ENCODE data around the gene KRT6A.

DNA sequence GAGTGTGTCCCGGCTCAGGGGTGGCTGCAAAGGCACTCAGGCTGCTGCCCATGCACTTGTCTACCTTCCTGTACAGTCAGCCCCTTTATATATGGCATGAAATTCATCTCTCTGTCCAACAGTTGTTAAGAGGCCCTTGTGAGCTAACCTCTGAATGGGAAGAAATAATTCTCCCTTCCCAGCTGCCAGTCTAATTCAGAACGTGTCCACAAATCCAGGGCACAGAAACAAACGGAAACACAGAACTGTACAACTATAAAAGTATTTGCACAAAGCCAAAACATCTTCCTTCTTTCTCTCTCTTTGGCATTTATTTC, 26.3 kb upstream of the KRT6A start:
- no peak for TF ChIP-seq CTCF (conservative IDR thresholded peaks at IDR 0.05 in 1 of 2, IDR thresholded peaks at IDR 0.05 in 1 of 2; ENCODE audit: low read depth in 1 of 2, low read length in 2 of 2)
- no peak for TF ChIP-seq EZH2 (IDR thresholded peaks at IDR 0.05; ENCODE audit: low read length, missing control alignments)
